Adrenal gland (tissue), 5 donors: ENCODE data around the gene PRKCH.

Experiments
- POLR2A ChIP-seq, 2 donors: fragments of 450-650 bp; IDR thresholded peaks; one replicate each; pipeline ENCODE4 v1.6.1; 2017; ENCODE audit warnings: antibody characterized with exemption in 2 of 2, mild to moderate bottlenecking in 2 of 2, moderate library complexity in 1 of 2
- TF ChIP-seq, protein P1 (sequence below), 6 experiments: fragments of 450-650 bp in 4 of 6; fragments of 200-600 bp in 2 of 6; sonication (generic) in 1 of 6; IDR thresholded peaks; 1 replicate in 5 of 6; 2 replicates in 1 of 6; pipeline versions ENCODE4 v1.5.1 to v1.8.0; 2016 to 2021; ENCODE audit warnings: antibody characterized with exemption in 6 of 6, mild to moderate bottlenecking in 2 of 6, moderate library complexity in 1 of 6
- donor health status: DM: no; HTN: no; CAD: no.

DNA sequence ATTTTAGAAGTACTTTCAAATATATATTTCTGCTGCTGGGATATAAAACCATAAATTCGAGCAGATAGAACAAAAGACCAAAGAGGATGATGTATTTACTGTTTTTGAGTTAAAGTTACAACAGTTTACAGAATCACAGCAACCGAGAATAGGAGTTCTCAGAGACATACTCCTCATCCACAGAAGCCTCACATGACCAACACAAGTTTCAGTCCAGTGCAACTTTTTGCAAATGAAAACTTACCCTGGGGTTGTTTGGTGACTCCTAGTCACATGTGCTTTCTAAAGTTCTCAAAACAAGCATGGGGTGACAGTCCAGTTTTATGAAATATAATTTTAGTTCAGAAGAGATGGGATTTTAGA, 117.1 kb downstream of the PRKCH start:
- TF ChIP-seq POLR2A (IDR thresholded peaks at IDR 0.05): no peak
- TF ChIP-seq, protein P1, sequence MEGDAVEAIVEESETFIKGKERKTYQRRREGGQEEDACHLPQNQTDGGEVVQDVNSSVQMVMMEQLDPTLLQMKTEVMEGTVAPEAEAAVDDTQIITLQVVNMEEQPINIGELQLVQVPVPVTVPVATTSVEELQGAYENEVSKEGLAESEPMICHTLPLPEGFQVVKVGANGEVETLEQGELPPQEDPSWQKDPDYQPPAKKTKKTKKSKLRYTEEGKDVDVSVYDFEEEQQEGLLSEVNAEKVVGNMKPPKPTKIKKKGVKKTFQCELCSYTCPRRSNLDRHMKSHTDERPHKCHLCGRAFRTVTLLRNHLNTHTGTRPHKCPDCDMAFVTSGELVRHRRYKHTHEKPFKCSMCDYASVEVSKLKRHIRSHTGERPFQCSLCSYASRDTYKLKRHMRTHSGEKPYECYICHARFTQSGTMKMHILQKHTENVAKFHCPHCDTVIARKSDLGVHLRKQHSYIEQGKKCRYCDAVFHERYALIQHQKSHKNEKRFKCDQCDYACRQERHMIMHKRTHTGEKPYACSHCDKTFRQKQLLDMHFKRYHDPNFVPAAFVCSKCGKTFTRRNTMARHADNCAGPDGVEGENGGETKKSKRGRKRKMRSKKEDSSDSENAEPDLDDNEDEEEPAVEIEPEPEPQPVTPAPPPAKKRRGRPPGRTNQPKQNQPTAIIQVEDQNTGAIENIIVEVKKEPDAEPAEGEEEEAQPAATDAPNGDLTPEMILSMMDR (IDR thresholded peaks at IDR 0.05): no peak
